Neural cell (in vitro differentiated cells): Measurements from ENCODE around the gene MAN2B1. TPM values are rescaled to one million over a fixed set of nuclear protein-coding genes. Genes with fewer than 3 reads are reported as not detected.
A peak's percentile ranks its signal among the peaks of the same experiment; 100 is the strongest.
"Not testable (repeated sequence)": the region's sequence is repeated elsewhere in the genome, so short reads cannot be mapped to it uniquely, and the experiment has no call there.

Experiments used
- H2AFZ ChIP-seq: fragments of 200-600, 300-800 bp; sonication (generic), shearing (Covaris generic); 2 replicates; pipeline ENCODE4 v1.6.0; 2014; ENCODE audit warnings: low read depth, mild to moderate bottlenecking, antibody characterized with exemption, low read length, moderate library complexity
- H3F3A ChIP-seq: fragments of 200-600 bp; shearing (Covaris generic); 2 replicates; pipeline ENCODE4 v1.6.1; 2016; ENCODE audit warnings: mild to moderate bottlenecking, moderate library complexity, mixed read lengths, antibody characterized with exemption, low read length; ENCODE audit not compliant: insufficient read depth, poor library complexity, severe bottlenecking
- H3K27ac ChIP-seq: fragments of 200-600, 300-800 bp; sonication (generic), shearing (Covaris generic); 2 replicates; pipeline ENCODE4 v1.5.1; 2014; ENCODE audit warnings: mild to moderate bottlenecking, low read length, moderate library complexity
- H3K27me3 ChIP-seq: fragments of 300-800, 200-600 bp; sonication (generic), shearing (Covaris generic); 2 replicates; pipeline ENCODE4 v1.6.0; 2014; ENCODE audit warnings: mild to moderate bottlenecking, low read depth, low read length, moderate library complexity; ENCODE audit not compliant: insufficient read depth
- H3K36me3 ChIP-seq: fragments of 300-800, 200-600 bp; sonication (generic), shearing (Covaris generic); 2 replicates; pipeline ENCODE4 v1.5.1; 2014; ENCODE audit warnings: mild to moderate bottlenecking, antibody characterized with exemption, low read length, moderate library complexity; ENCODE audit not compliant: insufficient read depth
- H3K4me2 ChIP-seq: fragments of 300-800, 200-600 bp; sonication (generic), shearing (Covaris generic); 2 replicates; pipeline ENCODE4 v1.6.0; 2014; ENCODE audit warnings: mild to moderate bottlenecking, low read length
- H3K4me3 ChIP-seq: fragments of 300-800, 200-600 bp; sonication (generic), shearing (Covaris generic); 2 replicates; pipeline ENCODE4 v1.5.1; 2014; ENCODE audit warnings: mild to moderate bottlenecking, low read length, moderate library complexity
- H3K79me2 ChIP-seq: fragments of 200-600 bp; shearing (Covaris generic); replicated peaks from 2 replicates; pipeline ENCODE4 v1.6.0; 2014; ENCODE audit warnings: mild to moderate bottlenecking, low read length, moderate library complexity; ENCODE audit not compliant: insufficient read depth
- H3K9ac ChIP-seq: fragments of 300-800, 200-600 bp; sonication (generic), shearing (Covaris generic); 2 replicates; pipeline ENCODE4 v1.6.1; 2016; ENCODE audit warnings: mild to moderate bottlenecking, low read length, mixed read lengths
- H3K9me2 ChIP-seq: fragments of 200-600 bp; shearing (Covaris generic); 2 replicates; pipeline ENCODE4 v1.6.1; 2016; ENCODE audit warnings: mild to moderate bottlenecking, low read length, mixed read lengths; ENCODE audit not compliant: insufficient read depth
- H3K9me3 ChIP-seq: fragments of 200-600, 300-800 bp; sonication (generic), shearing (Covaris generic); 2 replicates; pipeline ENCODE4 v1.6.1; 2016; ENCODE audit warnings: mild to moderate bottlenecking, mixed run types, low read length, moderate library complexity, mixed read lengths
- H4K20me1 ChIP-seq: fragments of 200-600 bp; shearing (Covaris generic); 2 replicates; pipeline ENCODE4 v1.6.1; 2016; ENCODE audit warnings: mild to moderate bottlenecking, mixed run types; ENCODE audit not compliant: insufficient read depth
- CTCF ChIP-seq: fragments of 450-650 bp; IDR thresholded peaks from 2 replicates; pipeline ENCODE4 v1.5.1; 2014; ENCODE audit warnings: antibody characterized with exemption, mild to moderate bottlenecking, moderate library complexity; ENCODE audit not compliant: poor library complexity, severe bottlenecking
- EP300 ChIP-seq: fragments of 450-650 bp; conservative IDR thresholded peaks from 2 replicates; pipeline ENCODE4 v1.6.1; 2014; ENCODE audit warnings: antibody characterized with exemption, mild to moderate bottlenecking, moderate library complexity; ENCODE audit not compliant: poor library complexity, severe bottlenecking
- EZH2 ChIP-seq: fragments of 200-600, 300-800 bp; shearing (Covaris generic), sonication (generic); IDR thresholded peaks from 2 replicates; pipeline ENCODE4 v1.6.1; 2014; ENCODE audit warnings: antibody characterized with exemption, low read length, borderline replicate concordance, mild to moderate bottlenecking; ENCODE audit not compliant: insufficient read depth, poor library complexity, severe bottlenecking
- MXI1 ChIP-seq: fragments of 450-650 bp; conservative IDR thresholded peaks from 2 replicates; pipeline ENCODE4 v1.6.1; 2014; ENCODE audit warnings: antibody characterized with exemption, mild to moderate bottlenecking; ENCODE audit not compliant: poor library complexity, severe bottlenecking
- POLR2AphosphoS5 ChIP-seq: IDR thresholded peaks from 2 replicates; pipeline ENCODE4 v1.6.1; 2012
- RAD21 ChIP-seq: fragments of 450-650 bp; conservative IDR thresholded peaks from 2 replicates; pipeline ENCODE4 v1.6.1; 2014; ENCODE audit warnings: antibody characterized with exemption, mild to moderate bottlenecking, moderate library complexity
- REST ChIP-seq: IDR thresholded peaks from 2 replicates; pipeline ENCODE4 v1.6.1; 2012; ENCODE audit warnings: borderline replicate concordance
- SMC3 ChIP-seq: fragments of 450-650 bp; conservative IDR thresholded peaks from 2 replicates; pipeline ENCODE4 v1.6.1; 2014; ENCODE audit warnings: antibody characterized with exemption, mild to moderate bottlenecking, moderate library complexity; ENCODE audit not compliant: poor library complexity
- TAF1 ChIP-seq: IDR thresholded peaks from 2 replicates; pipeline ENCODE4 v1.6.1; 2012; ENCODE audit warnings: low read depth
- polyA plus RNA-seq: library from polyadenylated mRNA; depleted of rRNA; stranded (reverse); fragments of >200 nt; gene quantifications from 2 replicates; pipeline ENCODE4 v1.2.3, GENCODE V29; 2014

MAN2B1 gene
- polyA plus RNA-seq, 1 donor from 2014 or later: 11.5 TPM

GRCh38 chr19:12681074-12681987, 14.8 kb upstream of the MAN2B1 start, which contains the start of gene DHPS:
TSS of gene DHPS (minus strand) at chr19:12681880. CDS start at chr19:12681766, 114 bp downstream.
- TF ChIP-seq RAD21: peak; percentile 44
- peak; percentile 67 for TF ChIP-seq EP300
- peak; percentile 93 for TF ChIP-seq MXI1
- no peak for TF ChIP-seq EZH2
- peak; percentile 92 for TF ChIP-seq POLR2AphosphoS5
- TF ChIP-seq REST: peak; percentile 47
- TF ChIP-seq SMC3: peak; percentile 32
- peak; percentile 53 for TF ChIP-seq CTCF
- TF ChIP-seq TAF1: no peak
- peak within 1 kb of the TSS; percentile 85 for H3K27ac ChIP-seq

GRCh38 chr19:12680034-12680433, 13.5 kb upstream of the MAN2B1 start:
- H3K4me2 ChIP-seq: no peak overlapping the region
- peaks cover 5% of the 10 kb centered on the region for H3K36me3 ChIP-seq
- H2AFZ ChIP-seq: no peak overlapping the region
- peaks cover 12% of the 10 kb centered on the region for H3K79me2 ChIP-seq
- no peaks in the 10 kb centered on the region for H3K9me2 ChIP-seq
- H3K9ac ChIP-seq: no peak overlapping the region
- H3F3A ChIP-seq: peaks cover 6% of the 10 kb centered on the region
- peaks cover 3% of the 10 kb centered on the region for H4K20me1 ChIP-seq
- TF ChIP-seq CTCF (no peak), EP300 (no peak), RAD21 (no peak), MXI1 (no peak), POLR2AphosphoS5 (no peak), EZH2 (no peak), SMC3 (no peak), REST (no peak), TAF1 (no peak)
- H3K4me3 ChIP-seq: peak overlapping the region; percentile 45
- no peaks in the 10 kb centered on the region for H3K9me3 ChIP-seq
- no peaks in the 10 kb centered on the region for H3K27me3 ChIP-seq
- no peak overlapping the region for H3K27ac ChIP-seq

More at GRCh38 chr19:12681074-12681987, 14.8 kb upstream of the MAN2B1 start, which contains the start of gene DHPS:
- H3K9ac ChIP-seq: peak within 1 kb of the TSS; percentile 80
- peak within 1 kb of the TSS; percentile 84 for H3K4me3 ChIP-seq
- H4K20me1 ChIP-seq: no peaks in the 10 kb centered on the region
- H3K4me2 ChIP-seq: peak within 1 kb of the TSS; percentile 43
- no peaks in the 10 kb centered on the region for H3K27me3 ChIP-seq
- H3K79me2 ChIP-seq: peaks cover 12% of the 10 kb centered on the region
- H2AFZ ChIP-seq: peak within 1 kb of the TSS; percentile 59
- no peaks in the 10 kb centered on the region for H3K9me2 ChIP-seq
- no peaks in the 10 kb centered on the region for H3K9me3 ChIP-seq
- peaks cover 6% of the 10 kb centered on the region for H3F3A ChIP-seq
- H3K36me3 ChIP-seq: peaks cover 5% of the 10 kb centered on the region

GRCh38 chr19:12678039-12678438, 11.5 kb upstream of the MAN2B1 start:
- H3K4me3 ChIP-seq, H3K4me2 ChIP-seq, H3K9me2 ChIP-seq, H4K20me1 ChIP-seq, H3K27ac ChIP-seq, H3K9ac ChIP-seq, H3K27me3 ChIP-seq, H3K9me3 ChIP-seq, H3F3A ChIP-seq, H2AFZ ChIP-seq, H3K36me3 ChIP-seq: not testable (repeated sequence)
- peaks cover 12% of the 10 kb centered on the region for H3K79me2 ChIP-seq
